Measurements from ENCODE around the gene BBS7. TPM values are rescaled to one million over a fixed set of nuclear protein-coding genes. Genes with fewer than 3 reads are reported as not detected.

Gene BBS7
- total and polyA plus RNA-seq, 2 experiments from 2014 or later, result 14.8 to 30.8 TPM

DNA sequence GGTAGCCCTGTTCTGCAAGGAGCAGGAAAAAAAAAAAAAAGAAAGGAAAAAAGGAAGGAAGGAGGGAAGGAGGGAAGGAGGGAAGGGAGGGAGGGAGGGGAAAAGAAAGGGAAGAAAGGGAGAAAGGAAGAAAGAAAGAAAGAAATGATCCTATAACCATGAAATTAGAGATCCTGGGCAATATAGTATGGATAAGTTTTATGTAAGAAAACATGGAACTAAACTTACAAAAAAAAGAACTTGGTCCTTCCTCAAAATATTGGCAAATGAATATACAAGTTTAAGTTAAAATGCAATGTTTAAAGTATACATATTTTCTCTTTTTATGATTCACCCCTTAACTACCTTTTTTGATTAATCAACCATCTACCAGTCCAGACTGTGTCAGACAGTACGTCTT, 18.9 kb downstream of the BBS7 start:
- ATAC-seq (no peak), DNase-seq (ENCODE audit: low spot score) (no peak)
- Histone ChIP-seq H3K36me3 (ENCODE audit: insufficient read depth) (0 out of 2 replicates have a peak, but pooled peaks cover 11% of the 10 kb centered on the region), H3K79me2 (replicated peaks; ENCODE audit: insufficient read depth) (no peaks in the 10 kb centered on the region), H3K27me3 (ENCODE audit: insufficient read depth) (no peaks in the 10 kb centered on the region), H3K27ac (ENCODE audit: low read depth) (no peak overlapping the region), H3K9me2 (ENCODE audit: insufficient read depth) (no peaks in the 10 kb centered on the region), H3F3A (replicated peaks; ENCODE audit: low read depth) (no peaks in the 10 kb centered on the region), H3K4me3 (no peak overlapping the region), H2AFZ (no peak overlapping the region), H3K4me2 (no peak overlapping the region), H4K20me1 (replicated peaks; ENCODE audit: insufficient read depth) (no peaks in the 10 kb centered on the region), H3K4me1 (ENCODE audit: insufficient read depth) (no peaks in the 10 kb centered on the region)
- Mint-ChIP-seq H3K4me1 (no peaks in the 10 kb centered on the region), H3K4me3 (no peak overlapping the region), H3K27ac (no peak overlapping the region), H3K9me3 (no peaks in the 10 kb centered on the region), H3K27me3 (ENCODE audit: insufficient read depth, low read depth, poor library complexity) (no peaks in the 10 kb centered on the region), H3K36me3 (ENCODE audit: low read depth) (no peaks in the 10 kb centered on the region)
- no peak for TF ChIP-seq CREB1 (CRISPR knock-in tag; IDR thresholded peaks at IDR 0.05; ENCODE audit: low read depth)
- TF ChIP-seq CTCF (conservative IDR thresholded peaks at IDR 0.05; ENCODE audit: low read depth in 2 of 2), result no peak
- TF ChIP-seq ZNF114 (CRISPR knock-in tag; IDR thresholded peaks at IDR 0.05), result no peak
- TF ChIP-seq EZH2phosphoT487 (IDR thresholded peaks at IDR 0.05; ENCODE audit: unreplicated experiment), result no peak
- no peak for TF ChIP-seq STAT1 (IDR thresholded peaks at IDR 0.05; ENCODE audit: unreplicated experiment)
- TF ChIP-seq NANOG (IDR thresholded peaks at IDR 0.05; ENCODE audit: borderline replicate concordance), result no peak
- no peak for TF ChIP-seq ZNF331 (CRISPR knock-in tag; IDR thresholded peaks at IDR 0.05; ENCODE audit: low read depth)
- no peak for TF ChIP-seq ETS1 (IDR thresholded peaks at IDR 0.05)
- TF ChIP-seq ZNF462 (CRISPR knock-in tag; IDR thresholded peaks at IDR 0.05), result no peak
- no peak for TF ChIP-seq JUNB (IDR thresholded peaks at IDR 0.05; ENCODE audit: unreplicated experiment)
- no peak for TF ChIP-seq REST (IDR thresholded peaks at IDR 0.05; ENCODE audit: unreplicated experiment)
- TF ChIP-seq POLR2AphosphoS5 (IDR thresholded peaks at IDR 0.05; ENCODE audit: low read depth), result no peak
